H9 (cell line): ENCODE results near the gene KLF6. TPM values are rescaled to one million over a fixed set of nuclear protein-coding genes. Genes with fewer than 3 reads are reported as not detected.

Experiments used
- DNase-seq: peaks from one replicate; pipeline ENCODE4 v3.0.0-alpha.2; 2017
- H2AFZ ChIP-seq: one replicate; pipeline ENCODE4 v1.6.1; 2013; ENCODE audit warnings: mild to moderate bottlenecking, low read length, control low read depth, moderate library complexity
- H2AK5ac ChIP-seq: 2 replicates; pipeline ENCODE4 v1.6.1; 2013; ENCODE audit warnings: low read length, control low read depth, mixed read lengths; ENCODE audit not compliant: insufficient read length
- H2BK120ac ChIP-seq: one replicate; pipeline ENCODE4 v1.6.1; 2013; ENCODE audit warnings: low read depth, mild to moderate bottlenecking, low read length, control low read depth, inconsistent platforms; ENCODE audit not compliant: poor library complexity, severe bottlenecking
- H2BK12ac ChIP-seq: 2 replicates; pipeline ENCODE4 v1.6.1; 2013; ENCODE audit warnings: low read length, control low read depth, mixed read lengths, low read depth; ENCODE audit not compliant: insufficient read length
- H2BK15ac ChIP-seq: 2 replicates; pipeline ENCODE4 v1.6.1; 2013; ENCODE audit warnings: low read depth, low read length, control low read depth
- H2BK20ac ChIP-seq: one replicate; pipeline ENCODE4 v1.6.1; 2013; ENCODE audit warnings: low read depth, mild to moderate bottlenecking, low read length, control low read depth, inconsistent platforms; ENCODE audit not compliant: poor library complexity, severe bottlenecking
- H2BK5ac ChIP-seq: 2 replicates; pipeline ENCODE4 v1.6.1; 2013; ENCODE audit warnings: low read length, control low read depth, mixed read lengths; ENCODE audit not compliant: insufficient read length
- H3K14ac ChIP-seq: 2 replicates; pipeline ENCODE4 v1.6.1; 2013; ENCODE audit warnings: low read length, control low read depth; ENCODE audit not compliant: insufficient read depth
- H3K18ac ChIP-seq: 2 replicates; pipeline ENCODE4 v1.6.1; 2013; ENCODE audit warnings: low read depth, mild to moderate bottlenecking, mixed read lengths, low read length, control low read depth; ENCODE audit not compliant: insufficient read length
- H3K23ac ChIP-seq: 2 replicates; pipeline ENCODE4 v1.6.1; 2013; ENCODE audit warnings: low read length, control low read depth, mixed read lengths, low read depth; ENCODE audit not compliant: insufficient read length
- H3K23me2 ChIP-seq: 2 replicates; pipeline ENCODE4 v1.6.1; 2013; ENCODE audit warnings: low read depth, mild to moderate bottlenecking, mixed read lengths, low read length, control low read depth; ENCODE audit not compliant: insufficient read length, poor library complexity, severe bottlenecking
- H3K27ac ChIP-seq: 2 replicates; pipeline ENCODE4 v1.5.1; 2013; ENCODE audit warnings: low read length, control low read depth, mixed read lengths, low read depth; ENCODE audit not compliant: insufficient read length
- H3K27me3 ChIP-seq: 2 replicates; pipeline ENCODE4 v1.6.1; 2013; ENCODE audit warnings: low read length, control low read depth, inconsistent platforms; ENCODE audit not compliant: insufficient read depth
- H3K4ac ChIP-seq: 2 replicates; pipeline ENCODE4 v1.6.1; 2013; ENCODE audit warnings: low read depth, mild to moderate bottlenecking, control low read depth, inconsistent platforms, low read length, moderate library complexity
- H3K4me1 ChIP-seq: 2 replicates; pipeline ENCODE4 v1.6.1; 2013; ENCODE audit warnings: low read length, control low read depth, inconsistent platforms; ENCODE audit not compliant: insufficient read depth
- H3K4me2 ChIP-seq: 2 replicates; pipeline ENCODE4 v1.6.1; 2013; ENCODE audit warnings: low read length, control low read depth, mixed read lengths; ENCODE audit not compliant: insufficient read length, insufficient read depth
- H3K56ac ChIP-seq: 2 replicates; pipeline ENCODE4 v1.6.1; 2013; ENCODE audit warnings: low read depth, mild to moderate bottlenecking, mixed read lengths, low read length, control low read depth; ENCODE audit not compliant: insufficient read length
- H3K79me1 ChIP-seq: 2 replicates; pipeline ENCODE4 v1.6.1; 2013; ENCODE audit warnings: low read depth, mild to moderate bottlenecking, moderate library complexity, low read length, control low read depth, inconsistent platforms; ENCODE audit not compliant: insufficient read depth, poor library complexity, severe bottlenecking
- H3K79me2 ChIP-seq: 2 replicates; pipeline ENCODE4 v1.6.1; 2013; ENCODE audit warnings: low read length, control low read depth, inconsistent platforms; ENCODE audit not compliant: insufficient read depth
- H3K9ac ChIP-seq: 2 replicates; pipeline ENCODE4 v1.6.1; 2013; ENCODE audit warnings: low read length, control low read depth, mixed read lengths; ENCODE audit not compliant: insufficient read length; ENCODE audit errors: extremely low read depth
- H3K9me3 ChIP-seq: one replicate; pipeline ENCODE4 v1.6.1; 2013; ENCODE audit warnings: low read depth, low read length, inconsistent platforms; ENCODE audit not compliant: control insufficient read depth
- H3T11ph ChIP-seq: one replicate; pipeline ENCODE4 v1.6.1; 2013; ENCODE audit warnings: mild to moderate bottlenecking, low read length, control low read depth, inconsistent platforms
- H4K20me1 ChIP-seq: one replicate; pipeline ENCODE4 v1.6.1; 2013; ENCODE audit not compliant: control insufficient read depth, insufficient read length, insufficient read depth
- H4K5ac ChIP-seq: 2 replicates; pipeline ENCODE4 v1.6.1; 2013; ENCODE audit warnings: low read depth, mild to moderate bottlenecking, mixed read lengths, low read length, control low read depth; ENCODE audit not compliant: insufficient read length
- H4K8ac ChIP-seq: replicated peaks from 2 replicates; pipeline ENCODE4 v1.6.1; 2013; ENCODE audit warnings: low read length, control low read depth, mixed read lengths, low read depth; ENCODE audit not compliant: insufficient read length
- H4K91ac ChIP-seq: 2 replicates; pipeline ENCODE4 v1.6.1; 2013; ENCODE audit warnings: low read depth, mild to moderate bottlenecking, moderate library complexity, mixed read lengths, low read length, control low read depth; ENCODE audit not compliant: insufficient read length
- H3K27ac Mint-ChIP-seq, 3 experiments: 2 replicates in 2 of 3; 3 replicates in 1 of 3; pipeline ENCODE4 v1.8.0; 2020 to 2021; ENCODE audit warnings: mixed read lengths in 3 of 3, mild to moderate bottlenecking in 1 of 3, moderate library complexity in 1 of 3
- H3K27me3 Mint-ChIP-seq: 2 replicates; pipeline ENCODE4 v1.8.0; 2021; ENCODE audit warnings: low read depth, mild to moderate bottlenecking, moderate library complexity, mixed read lengths
- H3K36me3 Mint-ChIP-seq, 3 experiments: 2 replicates in 2 of 3; 3 replicates in 1 of 3; pipeline ENCODE4 v1.8.0; 2020 to 2021; ENCODE audit warnings: low read depth in 3 of 3, mixed read lengths in 3 of 3; ENCODE audit not compliant: insufficient read depth in 1 of 3
- H3K4me1 Mint-ChIP-seq, 2 experiments: 2 replicates each; pipeline ENCODE4 v1.8.0; 2020; ENCODE audit warnings: mixed read lengths in 2 of 2
- H3K4me3 Mint-ChIP-seq, 2 experiments: 2 replicates in 1 of 2; 3 replicates in 1 of 2; pipeline ENCODE4 v1.8.0; 2020 to 2021; ENCODE audit warnings: mild to moderate bottlenecking in 2 of 2, mixed read lengths in 2 of 2, moderate library complexity in 1 of 2
- H3K9me3 Mint-ChIP-seq, 2 experiments: 2 replicates in 1 of 2; 3 replicates in 1 of 2; pipeline ENCODE4 v1.8.0; 2020; ENCODE audit warnings: mild to moderate bottlenecking in 2 of 2, mixed read lengths in 2 of 2, moderate library complexity in 1 of 2
- CTCF ChIP-seq: fragments of 200-600 bp; sonication (generic); conservative IDR thresholded peaks from 3 replicates; pipeline ENCODE4 v1.8.0; 2021; ENCODE audit warnings: antibody characterized with exemption, mild to moderate bottlenecking
- WGBS: extraction: QIAGEN DNeasy Blood & Tissue Kit; methylation state at CpG from one replicate; pipeline ENCODE4 v1.1.7; 2013; ENCODE audit warnings: missing lambda C conversion rate, low lambda C conversion rate, mixed read lengths; ENCODE audit not compliant: insufficient read length; ENCODE audit errors: extremely low coverage; 5-methylcytosine and 5-hydroxymethylcytosine counted together
- total RNA-seq: library from RNA; stranded (reverse); gene quantifications from 2 replicates; pipeline ENCODE4 v1.2.1, GENCODE V29; 2021

Gene KLF6
- total RNA-seq, 1 experiment from 2014 or later = 19.3 TPM

GRCh38 chr10:3763035-3763456, 22.0 kb downstream of the KLF6 start:
- Histone ChIP-seq H3K4ac (no peak overlapping the region), H2BK12ac (no peak overlapping the region), H3K27ac (no peak overlapping the region), H3K23me2 (no peaks in the 10 kb centered on the region), H4K8ac (no peak overlapping the region), H2BK120ac (no peak overlapping the region), H2AFZ (no peak overlapping the region), H3K79me2 (no peaks in the 10 kb centered on the region), H3K79me1 (no peaks in the 10 kb centered on the region), H2AK5ac (no peak overlapping the region), H2BK5ac (no peak overlapping the region), H3T11ph (no peak overlapping the region), H4K5ac (no peak overlapping the region), H3K4me1 (no peaks in the 10 kb centered on the region; the same call in 1 of the 2 replicates), H3K4me2 (no peak overlapping the region), H4K91ac (no peak overlapping the region), H2BK20ac (no peak overlapping the region), H3K18ac (no peak overlapping the region), H3K14ac (no peak overlapping the region; the same call in 1 of the 2 replicates), H4K20me1 (no peaks in the 10 kb centered on the region), H3K23ac (no peak overlapping the region), H3K56ac (no peak overlapping the region), H3K27me3 (0 out of 2 replicates have a peak, but pooled peaks cover 2% of the 10 kb centered on the region), H2BK15ac (no peak overlapping the region), H3K9me3 (no peaks in the 10 kb centered on the region), H3K9ac (no peak overlapping the region)
- Mint-ChIP-seq H3K4me1 (peaks cover 32 to 41% of the 10 kb centered on the region in 2 experiments), H3K36me3 (no peaks in the 10 kb centered on the region), H3K9me3 (no peaks in the 10 kb centered on the region; a peak in 1 of 5 replicates), H3K27ac (no peak overlapping the region), H3K4me3 (no peak overlapping the region), H3K27me3 (peaks cover 17% of the 10 kb centered on the region)
- no CpG with 5 or more reads among the region's 20 CpGs for WGBS
- TF ChIP-seq CTCF = no peak
- no peak for DNase-seq
